Nephron progenitor cell (in vitro differentiated cells): ENCODE measurements around the gene CTNNAL1.
"Not testable (repeated sequence)": the region's sequence is repeated elsewhere in the genome, so short reads cannot be mapped to it uniquely, and the experiment has no call there.

ENCODE experiments used
- DNase-seq: peaks from one replicate; pipeline ENCODE4 v3.0.0; 2021
- H3K27ac Mint-ChIP-seq: 2 replicates; pipeline ENCODE4 v1.8.0; 2021; ENCODE audit warnings: mild to moderate bottlenecking, moderate library complexity, mixed read lengths
- H3K27me3 Mint-ChIP-seq: 2 replicates; pipeline ENCODE4 v1.8.0; 2021; ENCODE audit warnings: mild to moderate bottlenecking, low read depth, mixed read lengths; ENCODE audit not compliant: poor library complexity
- H3K36me3 Mint-ChIP-seq: 2 replicates; pipeline ENCODE4 v1.8.0; 2021; ENCODE audit warnings: low read depth, mixed read lengths
- H3K4me1 Mint-ChIP-seq: 2 replicates; pipeline ENCODE4 v1.8.0; 2021; ENCODE audit warnings: mixed read lengths
- H3K4me3 Mint-ChIP-seq: 2 replicates; pipeline ENCODE4 v1.8.0; 2021; ENCODE audit warnings: mild to moderate bottlenecking, moderate library complexity, mixed read lengths
- H3K9me3 Mint-ChIP-seq: 2 replicates; pipeline ENCODE4 v1.8.0; 2021; ENCODE audit warnings: mild to moderate bottlenecking, moderate library complexity, mixed read lengths
- CTCF ChIP-seq: fragments of 200-600 bp; sonication (generic); IDR thresholded peaks from 2 replicates; pipeline ENCODE4 v1.5.0; 2021; ENCODE audit warnings: antibody characterized with exemption

Gene CTNNAL1

GRCh38 chr9:108972626-108973209 lies 40.6 kb downstream of the CTNNAL1 start:
- peaks cover 55% of the 10 kb centered on the region for H3K36me3 Mint-ChIP-seq
- H3K27ac Mint-ChIP-seq = no peak overlapping the region
- H3K4me1 Mint-ChIP-seq = peaks cover 12% of the 10 kb centered on the region
- TF ChIP-seq CTCF = no peak
- H3K4me3 Mint-ChIP-seq = no peak overlapping the region
- DNase-seq = no peak
- no peaks in the 10 kb centered on the region for H3K27me3 Mint-ChIP-seq
- H3K9me3 Mint-ChIP-seq = peaks cover 15% of the 10 kb centered on the region

- H3K4me1 Mint-ChIP-seq = peaks cover 12% of the 10 kb centered on the region
- peak overlapping the region; percentile 6 for H3K27ac Mint-ChIP-seq
- peaks cover 49% of the 10 kb centered on the region for H3K36me3 Mint-ChIP-seq
- no peak overlapping the region for H3K4me3 Mint-ChIP-seq
- no peaks in the 10 kb centered on the region for H3K27me3 Mint-ChIP-seq
- DNase-seq = no peak
- TF ChIP-seq CTCF = no peak
- H3K9me3 Mint-ChIP-seq = peaks cover 15% of the 10 kb centered on the region
These were observed 41.1 kb downstream of the CTNNAL1 start for GRCh38 chr9:108972186-108972585.

- H3K27me3 Mint-ChIP-seq, H3K4me3 Mint-ChIP-seq, DNase-seq, H3K27ac Mint-ChIP-seq: not testable (repeated sequence)
- H3K4me1 Mint-ChIP-seq = peaks cover 12% of the 10 kb centered on the region
- peaks cover 15% of the 10 kb centered on the region for H3K9me3 Mint-ChIP-seq
- peaks cover 49% of the 10 kb centered on the region for H3K36me3 Mint-ChIP-seq
These were observed 41.9 kb downstream of the CTNNAL1 start for GRCh38 chr9:108971392-108971791.

- no peak for DNase-seq
- H3K27me3 Mint-ChIP-seq = no peaks in the 10 kb centered on the region
- no peak overlapping the region for H3K4me3 Mint-ChIP-seq
- H3K27ac Mint-ChIP-seq = no peak overlapping the region
- peaks cover 37% of the 10 kb centered on the region for H3K36me3 Mint-ChIP-seq
- H3K4me1 Mint-ChIP-seq = no peaks in the 10 kb centered on the region
- no peak for TF ChIP-seq CTCF
- peaks cover 15% of the 10 kb centered on the region for H3K9me3 Mint-ChIP-seq
These were observed 45.4 kb downstream of the CTNNAL1 start for GRCh38 chr9:108967916-108968315.

- Mint-ChIP-seq H3K4me1 (no peaks in the 10 kb centered on the region), H3K27me3 (no peaks in the 10 kb centered on the region), H3K36me3 (peaks cover 11% of the 10 kb centered on the region), H3K4me3 (no peak overlapping the region), H3K27ac (peak overlapping the region; percentile 42), H3K9me3 (no peaks in the 10 kb centered on the region)
- TF ChIP-seq CTCF = no peak
- no peak for DNase-seq
These were observed 49.7 kb downstream of the CTNNAL1 start for GRCh38 chr9:108963459-108964143.

- H3K27ac Mint-ChIP-seq = no peak overlapping the region
- no peaks in the 10 kb centered on the region for H3K27me3 Mint-ChIP-seq
- no peaks in the 10 kb centered on the region for H3K9me3 Mint-ChIP-seq
- H3K36me3 Mint-ChIP-seq = peaks cover 11% of the 10 kb centered on the region
- H3K4me1 Mint-ChIP-seq = peaks cover 12% of the 10 kb centered on the region
- H3K4me3 Mint-ChIP-seq = no peak overlapping the region
- DNase-seq = no peak
- no peak for TF ChIP-seq CTCF
These were observed 52.1 kb downstream of the CTNNAL1 start for GRCh38 chr9:108961151-108961550.
